Neural progenitor cell (in vitro differentiated cells): ENCODE measurements around the gene GLTP. TPM values are rescaled to one million over a fixed set of nuclear protein-coding genes. Genes with fewer than 3 reads are reported as not detected.

Experiments
- DNase-seq: peaks from one replicate; pipeline ENCODE4 v3.0.0-alpha.2; 2016; ENCODE audit warnings: low spot score
- H2AFZ ChIP-seq: fragments of 200-600 bp; sonication (generic); replicated peaks from 2 replicates; pipeline ENCODE4 v1.6.1; 2016; ENCODE audit warnings: antibody characterized with exemption
- H3F3A ChIP-seq: fragments of 200-600 bp; sonication (generic); 2 replicates; pipeline ENCODE4 v1.6.1; 2016; ENCODE audit warnings: antibody characterized with exemption, low read depth
- H3K27ac ChIP-seq: fragments of 200-600 bp; sonication (generic); 2 replicates; pipeline ENCODE4 v1.5.1; 2016; ENCODE audit warnings: mild to moderate bottlenecking
- H3K27me3 ChIP-seq: fragments of 200-600 bp; sonication (generic); 2 replicates; pipeline ENCODE4 v1.6.1; 2016; ENCODE audit warnings: mild to moderate bottlenecking, moderate library complexity
- H3K36me3 ChIP-seq: fragments of 200-600 bp; sonication (generic); 2 replicates; pipeline ENCODE4 v1.5.1; 2016
- H3K4me1 ChIP-seq: fragments of 200-600 bp; sonication (generic); 2 replicates; pipeline ENCODE4 v1.6.1; 2016; ENCODE audit warnings: mixed run types
- H3K4me2 ChIP-seq: fragments of 200-600 bp; sonication (generic); 2 replicates; pipeline ENCODE4 v1.6.1; 2016
- H3K4me3 ChIP-seq: fragments of 200-600 bp; sonication (generic); 2 replicates; pipeline ENCODE4 v1.5.1; 2016
- H3K79me2 ChIP-seq: fragments of 200-600 bp; sonication (generic); 2 replicates; pipeline ENCODE4 v1.6.1; 2016; ENCODE audit warnings: low read depth
- H3K9ac ChIP-seq: fragments of 200-600 bp; sonication (generic); 2 replicates; pipeline ENCODE4 v1.6.1; 2016
- H3K9me3 ChIP-seq: fragments of 200-600 bp; sonication (generic); 2 replicates; pipeline ENCODE4 v1.5.1; 2016; ENCODE audit warnings: low read depth
- H4K20me1 ChIP-seq: fragments of 200-600 bp; sonication (generic); 2 replicates; pipeline ENCODE4 v1.6.1; 2016; ENCODE audit warnings: low read depth
- H3K27ac Mint-ChIP-seq: 3 replicates; pipeline ENCODE4 v1.8.0; 2021; ENCODE audit warnings: mixed read lengths
- H3K27me3 Mint-ChIP-seq: 2 replicates; pipeline ENCODE4 v1.8.0; 2022; ENCODE audit warnings: low read depth, mild to moderate bottlenecking, inconsistent platforms, moderate library complexity, mixed read lengths; ENCODE audit not compliant: insufficient read depth
- H3K36me3 Mint-ChIP-seq: 3 replicates; pipeline ENCODE4 v1.8.0; 2021; ENCODE audit warnings: mixed read lengths
- H3K4me1 Mint-ChIP-seq: 3 replicates; pipeline ENCODE4 v1.8.0; 2021; ENCODE audit warnings: mixed read lengths
- H3K4me3 Mint-ChIP-seq: 3 replicates; pipeline ENCODE4 v1.8.0; 2021; ENCODE audit warnings: mild to moderate bottlenecking, moderate library complexity, mixed read lengths
- H3K9me3 Mint-ChIP-seq: 3 replicates; pipeline ENCODE4 v1.8.0; 2020; ENCODE audit warnings: mixed read lengths
- CTCF ChIP-seq: fragments of 200-600 bp; sonication (generic); IDR thresholded peaks from 2 replicates; pipeline ENCODE4 v1.5.1; 2017; ENCODE audit warnings: antibody characterized with exemption, mild to moderate bottlenecking
- EZH2 ChIP-seq: fragments of 200-600 bp; sonication (generic); IDR thresholded peaks from 2 replicates; pipeline ENCODE4 v1.6.1; 2017; ENCODE audit warnings: antibody characterized with exemption, mild to moderate bottlenecking, moderate library complexity
- EZH2phosphoT487 ChIP-seq: fragments of 200-600 bp; sonication (generic); IDR thresholded peaks from 2 replicates; pipeline ENCODE4 v1.6.1; 2017; ENCODE audit warnings: antibody characterized with exemption
- total RNA-seq: library from RNA; depleted of rRNA; stranded (reverse); fragments of >200 nt; gene quantifications from 2 replicates; pipeline ENCODE4 v1.2.3, GENCODE V29; 2015; ENCODE audit warnings: low replicate concordance

GLTP gene
- total RNA-seq, 1 donor from 2014 or later: 24.0 TPM

GRCh38 chr12:109827080-109827479 is 53.3 kb downstream of the GLTP start:
- H3F3A ChIP-seq: peaks cover 5% of the 10 kb centered on the region
- Mint-ChIP-seq H3K27ac (no peak overlapping the region), H3K4me1 (peaks cover 14% of the 10 kb centered on the region), H3K36me3 (no peaks in the 10 kb centered on the region), H3K27me3 (peaks cover 17% of the 10 kb centered on the region), H3K9me3 (no peaks in the 10 kb centered on the region), H3K4me3 (no peak overlapping the region)
- H3K4me2 ChIP-seq: no peak overlapping the region
- no peak overlapping the region for H3K9ac ChIP-seq
- no peak for DNase-seq
- H3K27me3 ChIP-seq: peaks cover 5% of the 10 kb centered on the region
- TF ChIP-seq EZH2phosphoT487 (no peak), CTCF (no peak), EZH2 (no peak)
- H3K4me1 ChIP-seq: no peaks in the 10 kb centered on the region
- no peaks in the 10 kb centered on the region for H3K9me3 ChIP-seq
- no peaks in the 10 kb centered on the region for H4K20me1 ChIP-seq
- H3K27ac ChIP-seq: no peak overlapping the region
- no peaks in the 10 kb centered on the region for H3K36me3 ChIP-seq
- H2AFZ ChIP-seq: no peak overlapping the region
- H3K4me3 ChIP-seq: no peak overlapping the region
- no peaks in the 10 kb centered on the region for H3K79me2 ChIP-seq

- Histone ChIP-seq H3K4me3 (no peak overlapping the region), H3K27me3 (no peaks in the 10 kb centered on the region), H3K9ac (no peak overlapping the region), H3K27ac (no peak overlapping the region), H2AFZ (no peak overlapping the region), H3F3A (peaks cover 5% of the 10 kb centered on the region), H4K20me1 (no peaks in the 10 kb centered on the region), H3K36me3 (no peaks in the 10 kb centered on the region), H3K9me3 (no peaks in the 10 kb centered on the region), H3K79me2 (no peaks in the 10 kb centered on the region), H3K4me1 (peaks cover 3% of the 10 kb centered on the region), H3K4me2 (no peak overlapping the region)
- Mint-ChIP-seq H3K27ac (no peak overlapping the region), H3K27me3 (peaks cover 15% of the 10 kb centered on the region), H3K36me3 (no peaks in the 10 kb centered on the region), H3K4me3 (no peak overlapping the region), H3K4me1 (peaks cover 12% of the 10 kb centered on the region), H3K9me3 (no peaks in the 10 kb centered on the region)
- DNase-seq: no peak
- TF ChIP-seq CTCF: no peak
- TF ChIP-seq EZH2: no peak
- TF ChIP-seq EZH2phosphoT487: no peak
Measured at GRCh38 chr12:109824731-109825130, 55.6 kb downstream of the GLTP start.

- Histone ChIP-seq H3K4me1 (peaks cover 3% of the 10 kb centered on the region), H3K9ac (no peak overlapping the region), H3K4me2 (no peak overlapping the region), H3K36me3 (no peaks in the 10 kb centered on the region), H3K27me3 (no peaks in the 10 kb centered on the region), H3K79me2 (no peaks in the 10 kb centered on the region), H2AFZ (no peak overlapping the region), H3K4me3 (no peak overlapping the region), H3K27ac (no peak overlapping the region), H3K9me3 (no peaks in the 10 kb centered on the region), H3F3A (peaks cover 9% of the 10 kb centered on the region), H4K20me1 (no peaks in the 10 kb centered on the region)
- Mint-ChIP-seq H3K36me3 (no peaks in the 10 kb centered on the region), H3K27ac (no peak overlapping the region), H3K9me3 (no peaks in the 10 kb centered on the region), H3K4me3 (no peak overlapping the region), H3K4me1 (peaks cover 12% of the 10 kb centered on the region), H3K27me3 (peaks cover 13% of the 10 kb centered on the region)
- TF ChIP-seq EZH2phosphoT487 (no peak), EZH2 (no peak), CTCF (no peak)
- DNase-seq: no peak
Measured at GRCh38 chr12:109822951-109823411, 57.4 kb downstream of the GLTP start.
